ENCODE data around the gene PLA2G3.

The PLA2G3 gene

DNA sequence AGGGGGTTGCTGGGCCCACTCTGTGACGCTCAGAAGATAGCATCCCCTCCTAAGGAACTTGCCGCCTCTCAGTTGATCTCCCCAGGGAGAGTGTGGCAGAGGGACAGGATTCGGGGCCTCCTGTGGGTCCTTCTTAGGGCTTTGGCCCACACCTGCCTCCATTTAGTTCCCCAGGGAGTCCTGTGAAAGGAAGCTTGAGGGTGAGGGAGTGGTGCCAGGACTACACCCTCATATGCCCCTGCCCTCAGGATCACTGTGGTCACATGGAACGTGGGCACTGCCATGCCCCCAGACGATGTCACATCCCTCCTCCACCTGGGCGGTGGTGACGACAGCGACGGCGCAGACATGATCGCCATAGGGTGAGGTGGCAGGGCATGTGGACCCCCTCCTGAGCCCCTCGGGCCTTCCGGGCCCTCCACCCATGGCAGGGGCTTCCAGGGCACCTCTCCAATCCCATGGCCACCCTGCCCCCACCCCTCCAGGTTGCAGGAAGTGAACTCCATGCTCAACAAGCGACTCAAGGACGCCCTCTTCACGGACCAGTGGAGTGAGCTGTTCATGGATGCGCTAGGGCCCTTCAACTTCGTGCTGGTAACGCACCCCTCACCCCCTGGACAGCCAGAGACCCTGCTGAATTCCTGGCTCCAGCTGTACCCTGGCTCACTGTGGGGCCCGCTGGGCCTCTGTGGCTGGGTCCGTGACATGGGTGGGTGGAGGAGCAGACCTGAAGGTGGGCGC, 14.0 kb downstream of the PLA2G3 start:
- TF ChIP-seq FOXM1 (IDR thresholded peaks at IDR 0.05; ENCODE audit: borderline replicate concordance, low read depth), result no peak
- no peak for TF ChIP-seq CEBPB (IDR thresholded peaks at IDR 0.05)
- TF ChIP-seq EP300 (IDR thresholded peaks at IDR 0.05; ENCODE audit: borderline replicate concordance), result no peak
- no peak for TF ChIP-seq TCF12 (IDR thresholded peaks at IDR 0.05; ENCODE audit: low read depth)
- no peak for TF ChIP-seq MAX (IDR thresholded peaks at IDR 0.05)
- TF ChIP-seq NFIC (IDR thresholded peaks at IDR 0.05), result no peak
- TF ChIP-seq RAD21 (IDR thresholded peaks at IDR 0.05; ENCODE audit: low read depth), result no peak
- TF ChIP-seq USF1 (IDR thresholded peaks at IDR 0.05), result no peak
- no peak for TF ChIP-seq YY1 (IDR thresholded peaks at IDR 0.05; ENCODE audit: low read depth)
- no peak for TF ChIP-seq ZBTB7A (IDR thresholded peaks at IDR 0.05; ENCODE audit: low read depth)
- no peak for TF ChIP-seq EGR1 (IDR thresholded peaks at IDR 0.05)
- no peak for TF ChIP-seq REST (IDR thresholded peaks at IDR 0.05; ENCODE audit: low read depth)
- no peak for TF ChIP-seq TEAD4 (IDR thresholded peaks at IDR 0.05)
- TF ChIP-seq TAF1 (IDR thresholded peaks at IDR 0.05; ENCODE audit: low read depth), result no peak
- no peak for TF ChIP-seq CREB1 (IDR thresholded peaks at IDR 0.05; ENCODE audit: low read depth)

DNA sequence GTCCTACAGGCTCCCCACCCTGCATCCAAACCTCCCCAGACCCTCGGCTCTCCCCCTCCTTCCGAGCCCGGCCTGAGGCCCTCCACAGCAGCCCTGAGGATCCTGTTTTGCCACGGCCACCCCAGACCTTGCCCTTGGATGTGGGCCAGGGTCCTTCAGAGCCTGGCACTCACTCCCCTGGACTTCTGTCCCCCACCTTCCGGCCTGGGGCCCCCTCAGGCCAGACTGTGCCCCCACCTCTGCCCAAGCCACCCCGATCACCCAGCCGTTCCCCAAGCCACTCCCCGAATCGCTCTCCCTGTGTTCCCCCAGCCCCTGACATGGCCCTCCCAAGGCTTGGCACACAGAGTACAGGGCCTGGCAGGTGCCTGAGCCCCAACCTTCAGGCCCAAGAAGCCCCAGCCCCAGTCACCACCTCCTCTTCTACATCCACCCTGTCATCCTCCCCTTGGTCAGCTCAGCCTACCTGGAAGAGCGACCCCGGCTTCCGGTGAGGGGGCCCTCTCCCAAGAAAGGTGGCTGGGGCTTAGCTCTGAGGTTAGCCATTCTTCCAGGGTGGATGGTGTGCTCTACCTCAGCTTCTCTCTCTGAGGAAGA, 14.7 kb downstream of the PLA2G3 start:
- TF ChIP-seq TCF12 (IDR thresholded peaks at IDR 0.05; ENCODE audit: low read depth) (no peak), NFIC (IDR thresholded peaks at IDR 0.05) (no peak), USF1 (IDR thresholded peaks at IDR 0.05) (no peak), FOXM1 (IDR thresholded peaks at IDR 0.05; ENCODE audit: borderline replicate concordance, low read depth) (no peak), EGR1 (IDR thresholded peaks at IDR 0.05) (no peak), ZBTB7A (IDR thresholded peaks at IDR 0.05; ENCODE audit: low read depth) (no peak), TEAD4 (IDR thresholded peaks at IDR 0.05) (no peak), TAF1 (IDR thresholded peaks at IDR 0.05; ENCODE audit: low read depth) (no peak), EP300 (IDR thresholded peaks at IDR 0.05; ENCODE audit: borderline replicate concordance) (no peak), RAD21 (IDR thresholded peaks at IDR 0.05; ENCODE audit: low read depth) (no peak), CREB1 (IDR thresholded peaks at IDR 0.05; ENCODE audit: low read depth) (no peak), YY1 (IDR thresholded peaks at IDR 0.05; ENCODE audit: low read depth) (no peak), MAX (IDR thresholded peaks at IDR 0.05) (no peak)

DNA sequence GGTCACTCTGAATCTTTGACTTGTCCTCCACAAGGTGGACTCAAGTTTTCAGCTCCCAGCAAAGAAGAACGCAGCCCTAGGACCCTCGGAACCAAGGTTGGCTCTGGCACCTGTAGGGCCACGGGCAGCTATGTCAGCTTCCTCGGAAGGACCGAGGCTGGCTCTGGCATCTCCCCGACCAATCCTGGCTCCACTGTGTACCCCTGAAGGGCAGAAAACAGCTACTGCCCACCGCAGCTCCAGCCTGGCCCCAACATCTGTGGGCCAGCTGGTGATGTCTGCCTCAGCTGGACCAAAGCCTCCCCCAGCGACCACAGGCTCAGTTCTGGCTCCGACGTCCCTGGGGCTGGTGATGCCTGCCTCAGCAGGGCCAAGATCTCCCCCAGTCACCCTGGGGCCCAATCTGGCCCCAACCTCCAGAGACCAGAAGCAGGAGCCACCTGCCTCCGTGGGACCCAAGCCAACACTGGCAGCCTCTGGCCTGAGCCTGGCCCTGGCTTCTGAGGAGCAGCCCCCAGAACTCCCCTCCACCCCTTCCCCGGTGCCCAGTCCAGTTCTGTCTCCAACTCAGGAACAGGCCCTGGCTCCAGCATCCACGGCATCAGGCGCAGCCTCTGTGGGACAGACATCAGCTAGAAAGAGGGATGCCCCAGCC, 15.4 kb downstream of the PLA2G3 start:
- TF ChIP-seq MAX (IDR thresholded peaks at IDR 0.05) (no peak), EP300 (IDR thresholded peaks at IDR 0.05; ENCODE audit: borderline replicate concordance) (no peak), RAD21 (IDR thresholded peaks at IDR 0.05; ENCODE audit: low read depth) (no peak), ZBTB7A (IDR thresholded peaks at IDR 0.05; ENCODE audit: low read depth) (no peak), TCF12 (IDR thresholded peaks at IDR 0.05; ENCODE audit: low read depth) (no peak), NFIC (IDR thresholded peaks at IDR 0.05) (no peak), USF1 (IDR thresholded peaks at IDR 0.05) (no peak), YY1 (IDR thresholded peaks at IDR 0.05; ENCODE audit: low read depth) (no peak), REST (IDR thresholded peaks at IDR 0.05; ENCODE audit: low read depth) (no peak), CREB1 (IDR thresholded peaks at IDR 0.05; ENCODE audit: low read depth) (no peak), TAF1 (IDR thresholded peaks at IDR 0.05; ENCODE audit: low read depth) (no peak), EGR1 (IDR thresholded peaks at IDR 0.05) (no peak), CEBPB (IDR thresholded peaks at IDR 0.05) (no peak), FOXM1 (IDR thresholded peaks at IDR 0.05; ENCODE audit: borderline replicate concordance, low read depth) (no peak), TEAD4 (IDR thresholded peaks at IDR 0.05) (no peak)

DNA sequence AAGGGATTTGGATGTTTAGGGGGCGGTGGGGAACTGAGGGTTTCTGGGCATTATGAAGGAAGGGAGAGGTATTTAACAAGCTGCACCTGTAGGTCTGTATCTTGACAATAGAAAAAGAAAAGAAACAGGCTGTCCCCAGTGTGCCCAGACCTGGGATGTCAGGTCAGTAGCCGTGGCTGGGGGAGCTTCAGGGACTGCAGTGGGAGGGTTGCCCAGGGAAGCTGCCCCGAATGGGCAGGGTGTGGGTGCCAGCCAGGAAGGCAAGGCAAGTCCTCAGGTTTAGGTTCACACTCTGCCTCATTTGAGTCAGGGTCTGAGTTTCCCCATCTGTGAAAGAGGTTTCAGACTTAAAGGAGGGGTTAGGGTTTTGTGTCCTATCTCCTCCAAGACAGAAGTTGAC, 16.0 kb downstream of the PLA2G3 start:
- no peak for TF ChIP-seq YY1 (IDR thresholded peaks at IDR 0.05; ENCODE audit: low read depth)
- no peak for TF ChIP-seq TAF1 (IDR thresholded peaks at IDR 0.05; ENCODE audit: low read depth)
- no peak for TF ChIP-seq FOXM1 (IDR thresholded peaks at IDR 0.05; ENCODE audit: borderline replicate concordance, low read depth)
- TF ChIP-seq EGR1 (IDR thresholded peaks at IDR 0.05), result no peak
- TF ChIP-seq REST (IDR thresholded peaks at IDR 0.05; ENCODE audit: low read depth), result no peak
- no peak for TF ChIP-seq EP300 (IDR thresholded peaks at IDR 0.05; ENCODE audit: borderline replicate concordance)
- no peak for TF ChIP-seq CEBPB (IDR thresholded peaks at IDR 0.05)
- TF ChIP-seq ZBTB7A (IDR thresholded peaks at IDR 0.05; ENCODE audit: low read depth), result no peak
- TF ChIP-seq MAX (IDR thresholded peaks at IDR 0.05), result no peak
- no peak for TF ChIP-seq TEAD4 (IDR thresholded peaks at IDR 0.05)
- TF ChIP-seq TCF12 (IDR thresholded peaks at IDR 0.05; ENCODE audit: low read depth), result no peak
- no peak for TF ChIP-seq CREB1 (IDR thresholded peaks at IDR 0.05; ENCODE audit: low read depth)
- TF ChIP-seq NFIC (IDR thresholded peaks at IDR 0.05), result no peak
- no peak for TF ChIP-seq RAD21 (IDR thresholded peaks at IDR 0.05; ENCODE audit: low read depth)
- TF ChIP-seq USF1 (IDR thresholded peaks at IDR 0.05), result no peak
